Renal cortex interstitium (tissue), 11 donors: ENCODE measurements around the gene TAB2. TPM values are rescaled to one million over a fixed set of nuclear protein-coding genes. Genes with fewer than 3 reads are reported as not detected.

ENCODE experiments used
- DNase-seq, 11 donors: peaks; one replicate each; pipeline ENCODE4 v3.0.0-alpha.2; 2013; ENCODE audit warnings: low read depth in 9 of 11, low spot score in 4 of 11; ENCODE audit errors: extremely low read depth in 1 of 11
- polyA plus RNA-seq, 3 donors: library from polyadenylated mRNA; unstranded; fragments of 120-200 nt; gene quantifications; one replicate each; pipeline ENCODE4 v1.2.1, GENCODE V29; 2013; ENCODE audit not compliant: insufficient read length in 3 of 3

TAB2 gene
- polyA plus RNA-seq, 3 donors: 82.6 to 111 (median 91.1) TPM

- DNase-seq: no peak
These were observed 38.7 kb downstream of the TAB2 start for GRCh38 chr6:149356081-149356750.

GRCh38 chr6:149357726-149358538 is 40.4 kb downstream of the TAB2 start:
- no peak for DNase-seq

GRCh38 chr6:149359440-149359839 is 41.9 kb downstream of the TAB2 start:
- DNase-seq: no peak

GRCh38 chr6:149360536-149360935 is 43.0 kb downstream of the TAB2 start:
- DNase-seq: no peak

- no peak for DNase-seq
These were observed 44.8 kb downstream of the TAB2 start for GRCh38 chr6:149362289-149362688.

- DNase-seq: no peak
These were observed 45.6 kb downstream of the TAB2 start for GRCh38 chr6:149363154-149363553.

GRCh38 chr6:149364557-149364956 is 47.0 kb downstream of the TAB2 start:
- DNase-seq: no peak

- DNase-seq: no peak
These were observed 47.7 kb downstream of the TAB2 start for GRCh38 chr6:149365197-149365596.

- no peak for DNase-seq
These were observed 48.9 kb downstream of the TAB2 start for GRCh38 chr6:149366267-149366921.

- DNase-seq: no peak
These were observed 50.6 kb downstream of the TAB2 start for GRCh38 chr6:149368065-149368464.

GRCh38 chr6:149371154-149371553 is 53.6 kb downstream of the TAB2 start:
- no peak for DNase-seq

GRCh38 chr6:149372062-149372461 is 54.5 kb downstream of the TAB2 start:
- no peak for DNase-seq

- no peak for DNase-seq
These were observed 56.0 kb downstream of the TAB2 start for GRCh38 chr6:149373511-149373910.

GRCh38 chr6:149379977-149380376 is 62.5 kb downstream of the TAB2 start:
- no peak for DNase-seq

GRCh38 chr6:149380523-149380922 is 63.0 kb downstream of the TAB2 start:
- DNase-seq: no peak

GRCh38 chr6:149383371-149383770 is 65.9 kb downstream of the TAB2 start:
- no peak for DNase-seq

GRCh38 chr6:149384464-149384863 is 67.0 kb downstream of the TAB2 start:
- no peak for DNase-seq

- DNase-seq: no peak
These were observed 68.6 kb downstream of the TAB2 start for GRCh38 chr6:149385998-149386646.

- no peak for DNase-seq
These were observed 70.4 kb downstream of the TAB2 start for GRCh38 chr6:149387779-149388512.
